Upper lobe of left lung (tissue), 4 donors: ENCODE measurements around the gene USP24.

Experiments
- CTCF ChIP-seq, 6 experiments: fragments of 450-650 bp in 4 of 6; fragments of 200-600 bp in 2 of 6; sonication (generic) in 2 of 6; IDR thresholded peaks; one replicate each; pipeline ENCODE4 v1.5.1; 2016 to 2019; ENCODE audit warnings: antibody characterized with exemption in 6 of 6
- EP300 ChIP-seq, 4 donors: sonication (generic); formaldehyde crosslinking; IDR thresholded peaks; one replicate each; pipeline ENCODE4 v1.5.1; 2017; ENCODE audit warnings: antibody characterized with exemption in 4 of 4, control low read depth in 2 of 4
- POLR2A ChIP-seq, 4 donors: fragments of 450-650 bp; IDR thresholded peaks; one replicate each; pipeline ENCODE4 v1.5.1; 2016 to 2017; ENCODE audit warnings: antibody characterized with exemption in 4 of 4, mild to moderate bottlenecking in 2 of 4
- POLR2AphosphoS5 ChIP-seq, 2 donors: sonication (generic); formaldehyde crosslinking; IDR thresholded peaks; one replicate each; pipeline ENCODE4 v1.5.1; 2017; ENCODE audit warnings: antibody characterized with exemption in 2 of 2

DNA sequence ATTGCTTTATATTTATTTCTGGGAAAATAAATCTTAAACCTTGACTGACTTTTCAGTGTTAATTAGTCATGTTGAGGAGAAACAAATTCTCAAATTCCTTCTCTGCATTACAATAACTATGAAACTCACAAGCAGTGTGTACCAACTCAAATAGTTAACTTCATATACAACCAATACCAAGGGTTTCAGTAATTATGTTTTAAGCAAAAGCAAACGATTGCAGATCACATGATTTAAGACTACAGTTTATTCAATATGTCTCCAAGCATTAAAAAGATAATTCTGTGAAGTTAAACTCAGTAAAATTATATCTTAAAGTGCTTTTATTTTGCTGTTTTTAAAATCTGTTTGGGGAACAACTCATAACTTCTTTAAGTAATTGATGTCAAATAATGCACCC lies 147.2 kb downstream of the USP24 start:
- TF ChIP-seq CTCF (IDR thresholded peaks at IDR 0.05) (no peak), EP300 (IDR thresholded peaks at IDR 0.05) (no peak), POLR2AphosphoS5 (IDR thresholded peaks at IDR 0.05) (no peak), POLR2A (IDR thresholded peaks at IDR 0.05) (no peak)
